Parathyroid adenoma (tissue), 2 donors: ENCODE measurements around the gene PFKFB4.

Experiments used
- H2AFZ ChIP-seq: fragments of 300-600 bp; sonication (generic); one replicate; pipeline ENCODE4 v1.7.0; 2017; ENCODE audit warnings: antibody characterized with exemption, mild to moderate bottlenecking
- H3K27ac ChIP-seq: fragments of 300-600 bp; sonication (generic); one replicate; pipeline ENCODE4 v1.7.0; 2017
- H3K27me3 ChIP-seq: fragments of 300-600 bp; sonication (generic); one replicate; pipeline ENCODE4 v1.7.0; 2017; ENCODE audit warnings: low read length; ENCODE audit not compliant: control insufficient read depth, insufficient read depth
- H3K36me3 ChIP-seq: fragments of 300-600 bp; sonication (generic); one replicate; pipeline ENCODE4 v1.7.0; 2017; ENCODE audit warnings: low read length; ENCODE audit not compliant: control insufficient read depth, insufficient read depth
- H3K4me1 ChIP-seq: fragments of 300-600 bp; sonication (generic); one replicate; pipeline ENCODE4 v1.7.0; 2017; ENCODE audit warnings: control low read depth
- H3K4me2 ChIP-seq: fragments of 300-600 bp; sonication (generic); one replicate; pipeline ENCODE4 v1.7.0; 2017; ENCODE audit warnings: low read length
- H3K4me3 ChIP-seq: fragments of 300-600 bp; sonication (generic); one replicate; pipeline ENCODE4 v1.7.0; 2017; ENCODE audit warnings: low read depth, low read length
- H3K79me2 ChIP-seq: fragments of 300-600 bp; sonication (generic); one replicate; pipeline ENCODE4 v1.7.0; 2017; ENCODE audit warnings: control low read depth
- H3K9ac ChIP-seq: fragments of 300-600 bp; sonication (generic); one replicate; pipeline ENCODE4 v1.7.0; 2017; ENCODE audit warnings: mild to moderate bottlenecking
- H3K9me3 ChIP-seq: fragments of 300-600 bp; sonication (generic); one replicate; pipeline ENCODE4 v1.7.0; 2017; ENCODE audit warnings: low read length; ENCODE audit not compliant: control insufficient read depth
- TF ChIP-seq, protein P1 (sequence below): fragments of 300-600 bp; sonication (generic); IDR thresholded peaks from one replicate; pipeline ENCODE4 v1.7.0; 2017; ENCODE audit warnings: antibody characterized with exemption, mild to moderate bottlenecking
- donor health status: primary hyperparathyroidism.

PFKFB4 gene

DNA sequence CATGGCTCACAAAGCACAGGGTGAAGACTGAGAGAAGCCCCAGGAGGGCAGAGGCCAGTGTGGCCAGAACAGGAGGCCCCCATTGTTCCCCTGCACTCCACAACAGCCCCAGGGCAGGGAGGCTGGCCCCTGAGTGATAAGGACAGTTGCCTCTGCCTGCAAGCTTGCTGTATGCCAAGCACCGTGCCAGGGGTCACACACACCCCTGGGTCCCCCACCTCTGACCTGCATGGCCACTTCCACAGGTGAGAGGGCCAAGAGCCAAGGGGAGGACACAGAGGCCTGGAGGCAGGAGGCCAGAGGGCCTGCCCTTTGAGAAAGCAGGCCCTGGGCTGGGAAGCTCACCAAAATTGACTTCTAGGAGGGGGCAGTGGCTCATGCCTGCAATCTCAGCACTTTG, 86.3 kb downstream of the PFKFB4 start:
- no peak overlapping the region for H3K9ac ChIP-seq
- H3K79me2 ChIP-seq: peaks cover 32% of the 10 kb centered on the region
- H3K36me3 ChIP-seq: no peaks in the 10 kb centered on the region
- H2AFZ ChIP-seq: no peak overlapping the region
- TF ChIP-seq, protein P1, sequence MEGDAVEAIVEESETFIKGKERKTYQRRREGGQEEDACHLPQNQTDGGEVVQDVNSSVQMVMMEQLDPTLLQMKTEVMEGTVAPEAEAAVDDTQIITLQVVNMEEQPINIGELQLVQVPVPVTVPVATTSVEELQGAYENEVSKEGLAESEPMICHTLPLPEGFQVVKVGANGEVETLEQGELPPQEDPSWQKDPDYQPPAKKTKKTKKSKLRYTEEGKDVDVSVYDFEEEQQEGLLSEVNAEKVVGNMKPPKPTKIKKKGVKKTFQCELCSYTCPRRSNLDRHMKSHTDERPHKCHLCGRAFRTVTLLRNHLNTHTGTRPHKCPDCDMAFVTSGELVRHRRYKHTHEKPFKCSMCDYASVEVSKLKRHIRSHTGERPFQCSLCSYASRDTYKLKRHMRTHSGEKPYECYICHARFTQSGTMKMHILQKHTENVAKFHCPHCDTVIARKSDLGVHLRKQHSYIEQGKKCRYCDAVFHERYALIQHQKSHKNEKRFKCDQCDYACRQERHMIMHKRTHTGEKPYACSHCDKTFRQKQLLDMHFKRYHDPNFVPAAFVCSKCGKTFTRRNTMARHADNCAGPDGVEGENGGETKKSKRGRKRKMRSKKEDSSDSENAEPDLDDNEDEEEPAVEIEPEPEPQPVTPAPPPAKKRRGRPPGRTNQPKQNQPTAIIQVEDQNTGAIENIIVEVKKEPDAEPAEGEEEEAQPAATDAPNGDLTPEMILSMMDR: no peak
- no peak overlapping the region for H3K4me2 ChIP-seq
- peaks cover 13% of the 10 kb centered on the region for H3K4me1 ChIP-seq
- H3K9me3 ChIP-seq: no peaks in the 10 kb centered on the region
- H3K27ac ChIP-seq: no peak overlapping the region
- H3K27me3 ChIP-seq: no peaks in the 10 kb centered on the region
- no peak overlapping the region for H3K4me3 ChIP-seq

DNA sequence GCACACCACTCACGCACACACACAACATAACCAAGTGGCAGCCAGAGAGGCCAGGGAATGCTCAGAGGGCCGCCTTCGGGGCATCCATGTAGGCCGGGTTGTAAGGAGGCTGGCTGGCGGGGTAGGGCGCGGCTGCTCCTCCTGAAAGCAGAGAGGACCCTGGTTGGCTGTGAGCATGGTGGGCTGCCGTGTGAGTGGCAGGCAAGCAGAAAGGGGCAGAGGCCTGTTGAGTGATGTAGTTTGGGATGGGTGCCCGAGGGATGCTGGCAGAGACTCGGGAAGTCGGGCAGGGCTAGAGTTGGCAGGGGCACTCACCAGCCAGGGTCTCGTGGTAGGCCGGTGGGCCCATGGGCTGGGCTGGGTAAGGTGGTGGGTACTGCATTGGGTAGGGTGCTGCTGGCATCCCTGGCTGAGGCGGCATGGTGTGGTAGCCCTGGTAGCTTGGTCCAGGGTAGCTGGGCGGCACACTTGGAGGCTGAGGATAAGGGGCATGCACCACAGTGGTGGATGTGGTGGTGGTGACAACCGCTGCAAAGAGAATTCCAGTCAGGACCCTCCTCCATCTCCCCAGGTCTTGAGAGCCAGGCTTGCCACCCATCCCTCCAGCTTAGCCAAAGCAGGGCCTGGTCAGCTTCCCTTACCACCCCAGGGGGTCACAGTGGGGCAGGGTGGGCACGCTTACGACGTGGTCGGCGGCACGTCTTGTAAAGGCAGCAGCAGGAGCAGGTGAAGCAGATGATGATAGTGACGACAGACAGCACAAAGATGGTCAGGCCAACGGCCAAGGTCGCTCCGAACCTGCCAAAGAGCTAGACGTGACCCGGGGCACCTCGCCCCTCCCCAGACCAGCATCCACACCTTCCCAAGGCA, 87.3 kb downstream of the PFKFB4 start:
- Histone ChIP-seq H2AFZ (no peak overlapping the region), H3K27ac (no peak overlapping the region), H3K4me1 (peaks cover 13% of the 10 kb centered on the region), H3K4me3 (no peak overlapping the region), H3K4me2 (no peak overlapping the region), H3K27me3 (no peaks in the 10 kb centered on the region), H3K9me3 (no peaks in the 10 kb centered on the region), H3K36me3 (no peaks in the 10 kb centered on the region), H3K9ac (no peak overlapping the region), H3K79me2 (peaks cover 30% of the 10 kb centered on the region)
- TF ChIP-seq, protein P1: no peak

DNA sequence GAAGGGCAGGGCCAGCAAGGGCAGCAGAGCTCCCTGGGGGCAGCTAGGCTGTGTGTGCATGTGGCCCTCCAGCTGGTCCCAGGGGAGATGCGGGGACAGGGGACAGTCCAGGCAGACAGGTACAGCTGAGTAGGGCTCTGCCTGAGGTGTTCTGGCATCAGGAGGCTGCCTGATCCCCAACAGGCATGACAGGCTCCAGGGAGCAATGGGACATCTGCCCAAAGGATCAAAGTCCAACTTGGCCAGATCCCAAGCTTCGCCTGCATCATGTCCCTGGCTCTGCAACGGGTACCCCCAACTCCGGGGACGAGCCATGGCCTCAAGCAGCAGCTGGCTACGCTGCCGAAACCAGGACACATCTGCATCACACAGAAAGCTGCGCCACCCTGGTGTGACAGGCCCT, 88.3 kb downstream of the PFKFB4 start:
- no peak overlapping the region for H3K4me3 ChIP-seq
- H2AFZ ChIP-seq: no peak overlapping the region
- TF ChIP-seq, protein P1: no peak
- peak overlapping the region; percentile 21 for H3K27ac ChIP-seq
- no peaks in the 10 kb centered on the region for H3K9me3 ChIP-seq
- H3K4me2 ChIP-seq: no peak overlapping the region
- no peak overlapping the region for H3K9ac ChIP-seq
- H3K36me3 ChIP-seq: no peaks in the 10 kb centered on the region
- peaks cover 25% of the 10 kb centered on the region for H3K79me2 ChIP-seq
- no peaks in the 10 kb centered on the region for H3K27me3 ChIP-seq
- H3K4me1 ChIP-seq: peaks cover 13% of the 10 kb centered on the region
